HCT116 (cell line): ENCODE measurements around the gene HMGN1. TPM values are rescaled to one million over a fixed set of nuclear protein-coding genes. Genes with fewer than 3 reads are reported as not detected.

ENCODE experiments used
- ATAC-seq: fragments of 200-7000 bp; cut with Tn5 transposase; 2 replicates; pipeline ENCODE4 v1.9.1; 2020; ENCODE audit warnings: mild to moderate bottlenecking, moderate library complexity
- BruUV-seq: library from RNA; stranded (reverse); fragments of 400-500 nt; replicated peaks from 2 replicates; lab custom pipeline; 2021; lab: Mats Ljungman, UMichigan
- CTCF ChIA-PET: fragments of 300-600 bp; sonication (Branson Sonifier 250); formaldehyde crosslinking; loops from one replicate; lab custom pipeline; 2021; ENCODE audit warnings: antibody characterized with exemption; lab: Charles Lee
- POLR2A ChIA-PET: fragments of 300-600, 350-600 bp; sonication (Branson Sonifier 250); formaldehyde crosslinking; loops from one replicate; lab custom pipeline; 2021; ENCODE audit warnings: antibody characterized with exemption; lab: Charles Lee
- RAD21 ChIA-PET, 2 experiments: fragments of 300-600 bp; sonication (Branson Sonifier 250); formaldehyde crosslinking; loops; one replicate each; lab custom pipeline; 2023; ENCODE audit warnings: low total read pairs in 2 of 2; ENCODE audit not compliant: uncharacterized antibody in 2 of 2, unreplicated experiment in 2 of 2, low non-redundant PET in 1 of 2; lab: Charles Lee
- DNase-seq: peaks from one replicate; pipeline ENCODE4 v3.0.0-alpha.2; 2010; ENCODE audit warnings: low read depth, low spot score
- H2AFZ ChIP-seq: fragments of 200-600 bp; shearing (Covaris generic), sonication (generic); 2 replicates; pipeline ENCODE4 v1.6.1; 2017; ENCODE audit warnings: low read depth, mixed run types, mixed read lengths, antibody characterized with exemption, low read length; ENCODE audit not compliant: poor library complexity, severe bottlenecking
- H3K27ac ChIP-seq: 2 replicates; pipeline ENCODE4 v1.5.1; 2012; ENCODE audit warnings: low read depth, low read length
- H3K27me3 ChIP-seq: fragments of 200-600 bp; sonication (generic); 2 replicates; pipeline ENCODE4 v1.6.1; 2016; ENCODE audit warnings: mixed run types, low read length, mixed read lengths; ENCODE audit not compliant: insufficient read depth
- H3K36me3 ChIP-seq, 2 experiments: fragments of 200-500 bp in 1 of 2; fragments of 200-600 bp in 1 of 2; sonication (Bioruptor generic) in 1 of 2; sonication (generic) in 1 of 2; 2 replicates each; pipeline versions ENCODE4 v1.5.1 to v1.6.1; 2014 to 2016; ENCODE audit warnings: low read length in 2 of 2, inconsistent platforms in 1 of 2, mixed read lengths in 1 of 2, mixed run types in 1 of 2; ENCODE audit not compliant: insufficient read depth in 2 of 2, control insufficient read depth in 1 of 2
- H3K4me1 ChIP-seq, 2 experiments: fragments of 200-600 bp in 1 of 2; sonication (generic) in 1 of 2; 2 replicates each; pipeline versions ENCODE4 v1.5.1 to v1.6.1; 2012 to 2017; ENCODE audit warnings: low read length in 2 of 2, inconsistent platforms in 1 of 2, mild to moderate bottlenecking in 1 of 2, mixed read lengths in 1 of 2, mixed run types in 1 of 2, moderate library complexity in 1 of 2; ENCODE audit not compliant: insufficient read depth in 2 of 2, control insufficient read depth in 1 of 2
- H3K4me2 ChIP-seq: fragments of 200-600 bp; sonication (generic); 2 replicates; pipeline ENCODE4 v1.6.1; 2017; ENCODE audit warnings: mixed run types, low read length, mixed read lengths
- H3K4me3 ChIP-seq, 2 experiments: fragments of 200-600 bp in 1 of 2; sonication (generic) in 1 of 2; replicated peaks in 1 of 2; 2 replicates each; pipeline ENCODE4 v1.5.1; 2011 to 2016; ENCODE audit warnings: low read length in 2 of 2, control low read depth in 1 of 2, low read depth in 1 of 2, mild to moderate bottlenecking in 1 of 2, mixed read lengths in 1 of 2, mixed run types in 1 of 2
- H3K79me2 ChIP-seq: fragments of 200-600 bp; sonication (generic); 2 replicates; pipeline ENCODE4 v1.6.1; 2017; ENCODE audit warnings: mild to moderate bottlenecking, mixed run types, low read length, moderate library complexity, mixed read lengths; ENCODE audit not compliant: insufficient read depth
- H3K9ac ChIP-seq: fragments of 200-600 bp; sonication (generic); 2 replicates; pipeline ENCODE4 v1.6.1; 2016; ENCODE audit warnings: low read length, mixed read lengths
- H3K9me2 ChIP-seq: fragments of 200-600 bp; sonication (generic), shearing (Covaris generic); 2 replicates; pipeline ENCODE4 v1.6.1; 2017; ENCODE audit warnings: mixed run types, mild to moderate bottlenecking, moderate library complexity; ENCODE audit not compliant: insufficient read depth
- H3K9me3 ChIP-seq, 2 experiments: fragments of 200-500 bp in 1 of 2; fragments of 200-600 bp in 1 of 2; sonication (Bioruptor generic) in 1 of 2; sonication (generic) in 1 of 2; 2 replicates each; pipeline ENCODE4 v1.6.1; 2014 to 2017; ENCODE audit warnings: low read length in 2 of 2, mixed read lengths in 2 of 2, inconsistent platforms in 1 of 2, low read depth in 1 of 2, mild to moderate bottlenecking in 1 of 2, mixed run types in 1 of 2, moderate library complexity in 1 of 2; ENCODE audit not compliant: control insufficient read depth in 1 of 2, insufficient read depth in 1 of 2
- H4K20me1 ChIP-seq: fragments of 200-600 bp; sonication (generic), shearing (Covaris generic); 2 replicates; pipeline ENCODE4 v1.6.1; 2017; ENCODE audit warnings: mixed run types, mild to moderate bottlenecking, moderate library complexity; ENCODE audit not compliant: insufficient read depth
- CBX3 ChIP-seq: IDR thresholded peaks from 2 replicates; pipeline ENCODE4 v1.6.1; 2012; ENCODE audit warnings: low read depth
- EGR1 ChIP-seq: IDR thresholded peaks from 2 replicates; pipeline ENCODE4 v1.6.1; 2012; ENCODE audit warnings: low read depth
- ELF1 ChIP-seq: IDR thresholded peaks from 2 replicates; pipeline ENCODE4 v1.6.1; 2012; ENCODE audit warnings: low read depth, borderline replicate concordance
- EZH2 ChIP-seq: fragments of 200-600 bp; sonication (generic); IDR thresholded peaks from 2 replicates; pipeline ENCODE4 v1.6.1; 2017; ENCODE audit warnings: antibody characterized with exemption, mixed run types
- EZH2phosphoT487 ChIP-seq: fragments of 200-600 bp; IDR thresholded peaks from 2 replicates; pipeline ENCODE4 v1.6.1; 2018; ENCODE audit warnings: antibody characterized with exemption, borderline replicate concordance
- POLR2A ChIP-seq: IDR thresholded peaks from 2 replicates; pipeline ENCODE4 v1.7.0; 2011; ENCODE audit warnings: borderline replicate concordance; ENCODE audit not compliant: insufficient read depth, insufficient read length; ENCODE audit errors: extremely low read depth
- POLR2AphosphoS5 ChIP-seq: IDR thresholded peaks from 2 replicates; pipeline ENCODE4 v1.6.1; 2011; ENCODE audit warnings: mild to moderate bottlenecking, low read depth, low read length, moderate library complexity
- RAD21 ChIP-seq: IDR thresholded peaks from 2 replicates; pipeline ENCODE4 v1.6.1; 2012; ENCODE audit warnings: low read depth, mild to moderate bottlenecking
- SP1 ChIP-seq: IDR thresholded peaks from 2 replicates; pipeline ENCODE4 v1.6.1; 2012; ENCODE audit warnings: low read depth
- SRF ChIP-seq: IDR thresholded peaks from 2 replicates; pipeline ENCODE4 v1.6.1; 2012; ENCODE audit warnings: low read depth
- TCF7L2 ChIP-seq: IDR thresholded peaks from 2 replicates; pipeline ENCODE4 v1.7.0; 2011; ENCODE audit warnings: borderline replicate concordance, inconsistent platforms; ENCODE audit not compliant: insufficient read depth, insufficient read length; ENCODE audit errors: extremely low read depth
- YY1 ChIP-seq: IDR thresholded peaks from 2 replicates; pipeline ENCODE4 v1.6.1; 2011; ENCODE audit warnings: low read length, low read depth, moderate library complexity, mild to moderate bottlenecking; ENCODE audit not compliant: insufficient replicate concordance; ENCODE audit errors: extremely low read depth
- ZFX ChIP-seq: fragments of 450-650 bp; IDR thresholded peaks from 2 replicates; pipeline ENCODE4 v1.6.1; 2017
- intact Hi-C: fragments of 100-400 bp; cut with micrococcal nuclease; formaldehyde crosslinking; loops from 2 replicates; pipeline ENCODE4 v1.10.0; 2022
- total RNA-seq: library from RNA; stranded (reverse); gene quantifications from one replicate; pipeline ENCODE4 v1.2.1, GENCODE V29; 2021; ENCODE audit not compliant: unreplicated experiment
- TF ChIP-seq, protein P1 (sequence below): IDR thresholded peaks from 2 replicates; pipeline ENCODE4 v1.6.1; 2012
- TF ChIP-seq, protein P2 (sequence below): IDR thresholded peaks from 2 replicates; pipeline ENCODE4 v1.6.1; 2011; ENCODE audit warnings: mild to moderate bottlenecking, low read length, moderate library complexity; ENCODE audit not compliant: insufficient replicate concordance; ENCODE audit errors: extremely low read depth
- TF ChIP-seq, protein P3 (sequence below), 3 experiments: fragments of 200-600 bp in 1 of 3; sonication (generic) in 1 of 3; IDR thresholded peaks in 2 of 3; conservative IDR thresholded peaks in 1 of 3; 2 replicates each; pipeline ENCODE4 v1.5.1; 2012 to 2017; ENCODE audit warnings: low read depth in 2 of 3, low read length in 2 of 3, antibody characterized with exemption in 1 of 3, borderline replicate concordance in 1 of 3, control low read depth in 1 of 3, mild to moderate bottlenecking in 1 of 3, mixed read lengths in 1 of 3, mixed run types in 1 of 3, moderate library complexity in 1 of 3; ENCODE audit not compliant: insufficient read depth in 1 of 3

The HMGN1 gene
- total RNA-seq, 1 experiment from 2014 or later: 399 TPM

DNA sequence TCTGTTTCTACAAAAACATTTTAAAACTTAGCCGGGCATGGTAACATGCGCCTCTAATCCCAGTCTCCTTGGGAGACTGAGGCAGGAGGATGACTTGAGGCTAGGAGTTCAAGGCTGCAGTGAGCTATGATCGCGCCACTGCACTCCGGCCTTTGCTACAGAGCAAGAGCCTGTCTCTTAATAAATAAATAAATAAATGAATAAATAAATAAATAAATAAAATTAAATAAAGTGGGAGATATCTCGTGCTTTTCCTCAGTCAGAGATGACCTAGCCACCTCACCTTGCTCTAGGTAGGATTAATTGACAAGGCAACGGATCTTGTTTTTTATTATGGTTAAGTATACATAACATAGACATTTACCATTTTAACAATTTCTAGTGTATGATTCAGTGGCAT is 21.2 kb downstream of the HMGN1 start:
- H3K79me2 ChIP-seq: no peaks in the 10 kb centered on the region
- no peak for DNase-seq
- no peaks in the 10 kb centered on the region for H4K20me1 ChIP-seq
- TF ChIP-seq POLR2AphosphoS5 (no peak), ZFX (no peak), CBX3 (no peak), EGR1 (no peak), POLR2A (no peak), SP1 (no peak), ELF1 (no peak), TCF7L2 (no peak), EZH2phosphoT487 (no peak), RAD21 (no peak)
- TF ChIP-seq, protein P1, sequence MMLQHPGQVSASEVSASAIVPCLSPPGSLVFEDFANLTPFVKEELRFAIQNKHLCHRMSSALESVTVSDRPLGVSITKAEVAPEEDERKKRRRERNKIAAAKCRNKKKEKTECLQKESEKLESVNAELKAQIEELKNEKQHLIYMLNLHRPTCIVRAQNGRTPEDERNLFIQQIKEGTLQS: no peak
- ATAC-seq: no peak
- no peaks in the 10 kb centered on the region for H3K9me3 ChIP-seq
- no peak overlapping the region for H3K4me3 ChIP-seq
- no peak overlapping the region for H3K9ac ChIP-seq
- H3K27me3 ChIP-seq: no peaks in the 10 kb centered on the region
- no peaks in the 10 kb centered on the region for H3K4me1 ChIP-seq
- intact Hi-C loops: no loop called here
- ChIA-PET CTCF (no interaction called here), RAD21 (no interaction called here), POLR2A (no interaction called here)
- no peaks in the 10 kb centered on the region for H3K9me2 ChIP-seq
- no peaks in the 10 kb centered on the region for H3K36me3 ChIP-seq
- no peak overlapping the region for H3K27ac ChIP-seq
- no TSS peak for BruUV-seq
- no peak overlapping the region for H3K4me2 ChIP-seq
- no peak overlapping the region for H2AFZ ChIP-seq

DNA sequence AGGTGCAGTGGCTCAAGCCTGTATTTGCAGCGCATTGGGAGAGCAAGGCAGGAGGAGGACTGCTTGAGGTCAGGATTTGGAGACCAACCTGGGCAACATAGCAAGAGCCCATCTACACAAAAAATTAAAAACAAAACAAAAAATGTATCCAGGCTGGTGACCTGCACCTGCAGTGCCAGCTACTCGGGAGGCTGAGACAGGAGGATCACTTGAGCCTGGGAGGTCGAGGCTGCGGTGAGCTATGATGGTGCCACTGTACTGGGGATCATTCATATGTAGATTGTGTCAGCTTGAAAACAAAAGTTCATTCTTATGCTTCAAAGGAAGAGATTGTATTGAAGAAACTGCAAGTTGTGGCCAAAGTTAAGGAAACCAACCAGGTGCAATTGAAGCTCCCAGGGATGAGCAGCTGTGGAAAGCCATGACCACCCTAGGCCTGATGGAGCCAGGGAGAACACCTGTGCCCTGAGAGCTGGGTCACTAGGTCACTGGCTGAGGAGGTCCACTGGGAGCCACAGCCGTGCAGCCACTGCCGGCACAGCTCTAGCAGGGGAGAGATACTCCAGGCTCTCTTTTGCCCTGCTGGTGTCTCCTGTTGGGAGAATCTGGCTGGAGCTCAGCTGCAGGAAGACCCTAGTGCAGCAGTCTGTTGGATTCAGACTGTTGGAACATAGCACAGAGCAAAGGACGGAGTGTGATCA is 22.1 kb downstream of the HMGN1 start:
- no TSS peak for BruUV-seq
- Histone ChIP-seq H4K20me1 (no peaks in the 10 kb centered on the region), H2AFZ (no peak overlapping the region), H3K9me2 (no peaks in the 10 kb centered on the region), H3K27ac (no peak overlapping the region), H3K4me3 (no peak overlapping the region), H3K27me3 (no peaks in the 10 kb centered on the region), H3K79me2 (no peaks in the 10 kb centered on the region), H3K4me2 (no peak overlapping the region), H3K36me3 (no peaks in the 10 kb centered on the region), H3K9ac (no peak overlapping the region), H3K4me1 (peaks cover 0 to 5% of the 10 kb centered on the region in 2 experiments; a peak in 2 of 4 replicates), H3K9me3 (no peaks in the 10 kb centered on the region)
- ChIA-PET RAD21 (no interaction called here), CTCF (no interaction called here), POLR2A (no interaction called here)
- DNase-seq: no peak
- intact Hi-C loops: no loop called here
- no peak for ATAC-seq
- TF ChIP-seq, protein P1: no peak
- TF ChIP-seq EZH2phosphoT487 (no peak), SRF (no peak), EGR1 (no peak), SP1 (no peak), ELF1 (no peak), YY1 (no peak), ZFX (no peak), EZH2 (no peak), POLR2AphosphoS5 (no peak)
- TF ChIP-seq, protein P2, sequence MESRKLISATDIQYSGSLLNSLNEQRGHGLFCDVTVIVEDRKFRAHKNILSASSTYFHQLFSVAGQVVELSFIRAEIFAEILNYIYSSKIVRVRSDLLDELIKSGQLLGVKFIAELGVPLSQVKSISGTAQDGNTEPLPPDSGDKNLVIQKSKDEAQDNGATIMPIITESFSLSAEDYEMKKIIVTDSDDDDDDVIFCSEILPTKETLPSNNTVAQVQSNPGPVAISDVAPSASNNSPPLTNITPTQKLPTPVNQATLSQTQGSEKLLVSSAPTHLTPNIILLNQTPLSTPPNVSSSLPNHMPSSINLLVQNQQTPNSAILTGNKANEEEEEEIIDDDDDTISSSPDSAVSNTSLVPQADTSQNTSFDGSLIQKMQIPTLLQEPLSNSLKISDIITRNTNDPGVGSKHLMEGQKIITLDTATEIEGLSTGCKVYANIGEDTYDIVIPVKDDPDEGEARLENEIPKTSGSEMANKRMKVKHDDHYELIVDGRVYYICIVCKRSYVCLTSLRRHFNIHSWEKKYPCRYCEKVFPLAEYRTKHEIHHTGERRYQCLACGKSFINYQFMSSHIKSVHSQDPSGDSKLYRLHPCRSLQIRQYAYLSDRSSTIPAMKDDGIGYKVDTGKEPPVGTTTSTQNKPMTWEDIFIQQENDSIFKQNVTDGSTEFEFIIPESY: no peak
- TF ChIP-seq, protein P3, sequence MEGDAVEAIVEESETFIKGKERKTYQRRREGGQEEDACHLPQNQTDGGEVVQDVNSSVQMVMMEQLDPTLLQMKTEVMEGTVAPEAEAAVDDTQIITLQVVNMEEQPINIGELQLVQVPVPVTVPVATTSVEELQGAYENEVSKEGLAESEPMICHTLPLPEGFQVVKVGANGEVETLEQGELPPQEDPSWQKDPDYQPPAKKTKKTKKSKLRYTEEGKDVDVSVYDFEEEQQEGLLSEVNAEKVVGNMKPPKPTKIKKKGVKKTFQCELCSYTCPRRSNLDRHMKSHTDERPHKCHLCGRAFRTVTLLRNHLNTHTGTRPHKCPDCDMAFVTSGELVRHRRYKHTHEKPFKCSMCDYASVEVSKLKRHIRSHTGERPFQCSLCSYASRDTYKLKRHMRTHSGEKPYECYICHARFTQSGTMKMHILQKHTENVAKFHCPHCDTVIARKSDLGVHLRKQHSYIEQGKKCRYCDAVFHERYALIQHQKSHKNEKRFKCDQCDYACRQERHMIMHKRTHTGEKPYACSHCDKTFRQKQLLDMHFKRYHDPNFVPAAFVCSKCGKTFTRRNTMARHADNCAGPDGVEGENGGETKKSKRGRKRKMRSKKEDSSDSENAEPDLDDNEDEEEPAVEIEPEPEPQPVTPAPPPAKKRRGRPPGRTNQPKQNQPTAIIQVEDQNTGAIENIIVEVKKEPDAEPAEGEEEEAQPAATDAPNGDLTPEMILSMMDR (IDR thresholded peaks at IDR 0.05 in 2 of 3, conservative IDR thresholded peaks at IDR 0.05 in 1 of 3; ENCODE audit: borderline replicate concordance in 1 of 3, insufficient read depth in 1 of 3, low read depth in 2 of 3, low read length in 2 of 3): no peak
